Mucosa of stomach (tissue), 1 donor: Measurements from ENCODE around the gene SSTR1.

Source experiments
- H3K27me3 ChIP-seq: one replicate; pipeline ENCODE4 v1.7.0; 2013; ENCODE audit warnings: mild to moderate bottlenecking, low read length; ENCODE audit not compliant: control insufficient read depth, insufficient read depth
- H3K36me3 ChIP-seq: one replicate; pipeline ENCODE4 v1.7.0; 2013; ENCODE audit warnings: low read length; ENCODE audit not compliant: control insufficient read depth, insufficient read depth
- H3K4me1 ChIP-seq: one replicate; pipeline ENCODE4 v1.7.0; 2013; ENCODE audit warnings: mild to moderate bottlenecking, low read length; ENCODE audit not compliant: control insufficient read depth, insufficient read depth
- H3K4me3 ChIP-seq: one replicate; pipeline ENCODE4 v1.7.0; 2013; ENCODE audit warnings: low read length
- H3K9ac ChIP-seq: one replicate; pipeline ENCODE4 v1.7.0; 2013; ENCODE audit warnings: mild to moderate bottlenecking, low read length, moderate library complexity
- H3K9me3 ChIP-seq: one replicate; pipeline ENCODE4 v1.7.0; 2013; ENCODE audit warnings: mild to moderate bottlenecking, low read length, moderate library complexity; ENCODE audit not compliant: control insufficient read depth
- donor health status: Pancreatic carcinoma.

SSTR1 gene

DNA sequence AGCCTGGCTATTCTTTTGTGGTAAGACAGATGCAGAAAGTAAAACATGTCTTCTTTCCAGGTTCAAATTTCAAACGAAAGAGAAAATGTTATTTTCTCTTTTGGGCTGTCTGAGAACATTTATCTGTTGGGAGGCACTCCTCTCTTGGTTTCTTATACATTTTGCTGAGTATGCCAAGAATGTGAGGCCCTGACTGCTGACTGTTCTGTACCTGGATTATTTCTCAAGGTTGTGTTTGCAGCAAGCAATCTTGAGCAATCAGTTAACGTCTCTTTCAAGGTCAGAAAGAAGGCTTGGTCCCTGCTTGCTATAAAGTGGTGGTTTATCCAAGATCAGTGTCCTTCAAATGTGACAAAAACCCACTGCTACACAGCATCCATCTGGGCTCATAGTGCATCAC, 9.8 kb downstream of the SSTR1 start:
- Histone ChIP-seq H3K4me1 (no peaks in the 10 kb centered on the region), H3K9ac (no peak overlapping the region), H3K36me3 (no peaks in the 10 kb centered on the region), H3K27me3 (no peaks in the 10 kb centered on the region), H3K9me3 (no peaks in the 10 kb centered on the region), H3K4me3 (no peak overlapping the region)

GRCh38 chr14:38221077-38221476, 13.4 kb downstream of the SSTR1 start:
- no peaks in the 10 kb centered on the region for H3K4me1 ChIP-seq
- H3K4me3 ChIP-seq = no peak overlapping the region
- H3K9ac ChIP-seq = no peak overlapping the region
- H3K36me3 ChIP-seq = no peaks in the 10 kb centered on the region
- H3K27me3 ChIP-seq = no peaks in the 10 kb centered on the region
- H3K9me3 ChIP-seq = no peaks in the 10 kb centered on the region

DNA sequence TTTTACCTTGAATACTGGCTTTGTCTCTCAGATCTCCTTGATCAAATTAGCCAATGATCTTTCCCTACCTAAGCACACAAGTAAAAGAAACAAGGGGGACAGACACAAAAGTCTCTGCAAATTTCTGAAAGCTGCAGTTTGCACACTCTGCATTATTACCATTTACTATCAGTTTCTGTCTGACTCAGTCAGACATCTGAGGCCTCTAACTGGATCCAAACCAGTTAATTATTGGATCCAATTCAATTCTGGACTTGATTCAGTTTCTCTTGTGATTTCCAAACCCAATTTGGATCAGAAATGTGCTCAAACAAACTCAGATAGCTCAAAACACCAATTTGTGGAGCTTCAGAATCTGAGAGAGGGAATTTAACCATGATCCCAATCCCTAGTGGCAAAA, 16.6 kb downstream of the SSTR1 start:
- Histone ChIP-seq H3K4me3 (no peak overlapping the region), H3K9me3 (no peaks in the 10 kb centered on the region), H3K9ac (no peak overlapping the region), H3K4me1 (no peaks in the 10 kb centered on the region), H3K27me3 (no peaks in the 10 kb centered on the region), H3K36me3 (no peaks in the 10 kb centered on the region)

DNA sequence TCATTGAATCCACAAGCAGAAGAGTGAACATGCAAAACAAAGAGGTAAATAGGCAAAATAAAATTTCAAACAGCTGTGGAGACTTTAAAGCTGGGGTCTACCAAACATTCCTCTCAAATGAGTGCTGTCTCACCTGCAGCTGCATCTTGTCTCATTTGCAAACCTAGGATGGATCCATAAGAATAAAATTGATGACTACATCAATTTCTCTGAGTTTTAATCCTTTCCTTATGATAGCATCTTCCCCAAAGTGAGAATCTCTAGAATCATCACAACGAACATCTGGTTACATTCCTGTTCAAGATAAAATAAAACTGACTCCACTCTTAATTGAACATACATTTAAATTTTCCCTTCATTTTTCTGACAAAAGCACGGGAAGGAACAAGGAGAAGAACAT, 18.2 kb downstream of the SSTR1 start:
- no peaks in the 10 kb centered on the region for H3K9me3 ChIP-seq
- no peaks in the 10 kb centered on the region for H3K4me1 ChIP-seq
- H3K4me3 ChIP-seq = no peak overlapping the region
- H3K9ac ChIP-seq = no peak overlapping the region
- H3K36me3 ChIP-seq = no peaks in the 10 kb centered on the region
- no peaks in the 10 kb centered on the region for H3K27me3 ChIP-seq

- H3K27me3 ChIP-seq = no peaks in the 10 kb centered on the region
- H3K36me3 ChIP-seq = no peaks in the 10 kb centered on the region
- no peak overlapping the region for H3K9ac ChIP-seq
- no peaks in the 10 kb centered on the region for H3K4me1 ChIP-seq
- H3K9me3 ChIP-seq = no peaks in the 10 kb centered on the region
- no peak overlapping the region for H3K4me3 ChIP-seq
Observed at GRCh38 chr14:38226366-38226765, 18.7 kb downstream of the SSTR1 start.

DNA sequence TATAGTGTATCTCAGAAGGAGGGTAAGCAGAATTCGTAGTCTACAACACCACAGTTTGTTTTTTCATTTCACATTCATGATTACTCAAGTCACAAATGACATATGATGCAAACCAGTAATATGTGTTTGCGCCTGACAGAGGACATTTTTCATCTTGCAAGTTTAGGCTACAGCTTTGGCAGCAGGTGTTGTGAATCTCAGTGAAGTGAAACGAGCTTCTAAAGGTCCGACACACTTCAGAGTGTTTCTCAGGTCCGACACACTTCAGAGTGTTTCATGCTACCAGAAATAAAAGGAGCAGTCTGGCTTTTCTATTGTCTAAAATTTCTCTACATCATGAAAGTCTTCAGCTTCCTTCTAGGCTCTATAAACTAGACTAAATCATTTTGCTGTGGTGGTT, 25.5 kb downstream of the SSTR1 start:
- Histone ChIP-seq H3K36me3 (no peaks in the 10 kb centered on the region), H3K9me3 (no peaks in the 10 kb centered on the region), H3K4me3 (no peak overlapping the region), H3K4me1 (no peaks in the 10 kb centered on the region), H3K9ac (no peak overlapping the region), H3K27me3 (no peaks in the 10 kb centered on the region)

GRCh38 chr14:38238332-38238731, 30.6 kb downstream of the SSTR1 start:
- H3K9ac ChIP-seq = no peak overlapping the region
- H3K4me1 ChIP-seq = no peaks in the 10 kb centered on the region
- H3K4me3 ChIP-seq = no peak overlapping the region
- H3K27me3 ChIP-seq = no peaks in the 10 kb centered on the region
- no peaks in the 10 kb centered on the region for H3K9me3 ChIP-seq
- no peaks in the 10 kb centered on the region for H3K36me3 ChIP-seq

- no peak overlapping the region for H3K9ac ChIP-seq
- no peak overlapping the region for H3K4me3 ChIP-seq
- H3K4me1 ChIP-seq = no peaks in the 10 kb centered on the region
- no peaks in the 10 kb centered on the region for H3K27me3 ChIP-seq
- no peaks in the 10 kb centered on the region for H3K9me3 ChIP-seq
- H3K36me3 ChIP-seq = no peaks in the 10 kb centered on the region
Observed at GRCh38 chr14:38238878-38239277, 31.2 kb downstream of the SSTR1 start.

- Histone ChIP-seq H3K36me3 (no peaks in the 10 kb centered on the region), H3K27me3 (no peaks in the 10 kb centered on the region), H3K4me3 (no peak overlapping the region), H3K4me1 (no peaks in the 10 kb centered on the region), H3K9me3 (no peaks in the 10 kb centered on the region), H3K9ac (no peak overlapping the region)
Observed at GRCh38 chr14:38243696-38244240, 36.1 kb downstream of the SSTR1 start.

DNA sequence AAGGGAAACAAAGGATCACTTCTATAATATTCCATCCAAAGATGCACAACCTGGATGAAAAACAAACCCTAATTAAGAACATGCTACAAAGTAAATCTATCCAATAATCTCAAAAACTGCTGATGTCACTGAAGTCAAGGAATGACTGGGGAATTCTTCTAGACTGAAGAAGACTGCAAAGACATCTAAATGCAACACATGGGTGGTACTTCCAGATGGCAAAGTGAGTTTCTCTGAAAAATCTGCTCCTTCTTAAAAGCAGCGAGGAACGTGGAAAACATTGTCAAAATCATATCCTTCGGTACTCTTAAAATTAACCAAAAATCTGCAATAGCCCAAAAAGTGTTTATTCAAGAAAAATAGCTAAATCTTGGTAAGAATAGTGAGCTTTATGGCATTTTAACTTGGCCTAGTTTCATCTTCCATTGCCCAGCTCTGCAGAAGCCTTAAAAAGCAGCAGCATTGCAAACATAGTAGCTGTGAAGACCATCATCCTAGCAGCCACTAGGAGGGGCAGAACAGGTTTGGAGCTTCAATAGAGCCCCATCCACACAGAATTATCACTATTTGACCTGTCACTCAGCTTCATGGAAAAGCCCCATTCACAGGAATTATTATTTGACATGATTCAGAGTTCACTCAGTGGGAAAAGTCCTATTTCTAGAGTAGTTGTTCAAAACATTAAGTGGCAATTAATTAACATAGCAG, 40.8 kb downstream of the SSTR1 start:
- no peaks in the 10 kb centered on the region for H3K4me1 ChIP-seq
- no peaks in the 10 kb centered on the region for H3K9me3 ChIP-seq
- H3K4me3 ChIP-seq = no peak overlapping the region
- no peaks in the 10 kb centered on the region for H3K36me3 ChIP-seq
- H3K9ac ChIP-seq = no peak overlapping the region
- peaks cover 5% of the 10 kb centered on the region for H3K27me3 ChIP-seq

DNA sequence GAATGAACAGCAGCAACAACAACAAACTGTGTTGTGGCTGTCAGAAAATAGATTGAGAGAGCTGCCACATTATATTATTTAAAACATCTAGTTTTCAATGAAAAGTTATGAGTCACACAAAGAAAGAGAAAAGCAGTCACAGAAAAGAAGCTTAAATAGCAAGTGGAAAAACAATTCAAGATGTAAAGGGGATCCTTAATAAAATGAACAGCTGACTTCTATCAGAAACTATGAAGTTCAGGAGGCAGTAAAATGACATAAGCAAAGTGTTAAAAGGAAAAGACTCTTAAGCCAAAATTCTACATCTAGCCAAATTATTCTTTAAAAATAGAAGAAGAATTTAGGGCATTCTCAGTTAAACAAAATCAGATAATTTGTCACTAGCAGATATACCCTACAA, 42.6 kb downstream of the SSTR1 start:
- Histone ChIP-seq H3K36me3 (no peaks in the 10 kb centered on the region), H3K4me3 (no peak overlapping the region), H3K9me3 (no peaks in the 10 kb centered on the region), H3K27me3 (peaks cover 17% of the 10 kb centered on the region), H3K9ac (no peak overlapping the region), H3K4me1 (peaks cover 4% of the 10 kb centered on the region)

DNA sequence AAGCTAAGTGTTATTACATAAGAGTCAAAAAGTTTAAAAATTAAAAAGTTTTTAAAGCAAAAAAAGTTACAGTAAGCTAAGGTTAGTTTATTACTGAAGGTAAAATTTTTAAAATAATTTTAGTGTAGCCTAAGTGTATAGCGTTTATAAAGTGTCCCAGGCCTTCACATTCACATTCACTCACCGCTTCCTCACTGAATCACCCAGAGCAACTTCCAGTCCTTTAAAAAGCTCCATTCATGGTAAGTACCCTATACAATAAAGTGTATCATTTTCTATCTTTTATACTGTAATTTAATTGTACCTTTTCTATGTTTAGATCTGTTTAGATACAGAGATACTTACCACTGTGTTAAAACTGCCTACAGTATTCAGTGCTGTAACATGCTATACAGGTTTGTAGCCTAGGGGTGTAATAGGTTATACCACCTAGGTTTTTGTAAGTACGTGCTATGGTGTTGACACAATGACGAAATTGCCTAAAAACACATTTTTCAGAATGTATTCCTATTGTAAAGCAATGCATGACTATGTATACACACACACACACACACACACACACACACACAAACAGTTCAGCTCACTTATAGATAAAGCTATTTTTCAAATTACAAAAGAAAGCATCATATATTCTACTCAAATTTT, 44.5 kb downstream of the SSTR1 start:
- H3K36me3 ChIP-seq = no peaks in the 10 kb centered on the region
- H3K9me3 ChIP-seq = no peaks in the 10 kb centered on the region
- no peak overlapping the region for H3K9ac ChIP-seq
- peaks cover 30% of the 10 kb centered on the region for H3K27me3 ChIP-seq
- peaks cover 4% of the 10 kb centered on the region for H3K4me1 ChIP-seq
- no peak overlapping the region for H3K4me3 ChIP-seq
